Uterus (tissue), 2 donors: ENCODE results near the gene ELF2.

Source experiments
- POLR2A ChIP-seq, 2 donors: fragments of 450-650 bp; IDR thresholded peaks; one replicate each; pipeline ENCODE4 v1.6.1; 2016; ENCODE audit warnings: antibody characterized with exemption in 2 of 2, mild to moderate bottlenecking in 1 of 2, moderate library complexity in 1 of 2
- TF ChIP-seq, protein P1 (sequence below), 4 experiments: fragments of 200-600 bp in 2 of 4; fragments of 450-650 bp in 2 of 4; sonication (generic) in 2 of 4; IDR thresholded peaks; one replicate each; pipeline ENCODE4 v1.5.1; 2016 to 2019; ENCODE audit warnings: antibody characterized with exemption in 4 of 4, mild to moderate bottlenecking in 2 of 4, moderate library complexity in 1 of 4

DNA sequence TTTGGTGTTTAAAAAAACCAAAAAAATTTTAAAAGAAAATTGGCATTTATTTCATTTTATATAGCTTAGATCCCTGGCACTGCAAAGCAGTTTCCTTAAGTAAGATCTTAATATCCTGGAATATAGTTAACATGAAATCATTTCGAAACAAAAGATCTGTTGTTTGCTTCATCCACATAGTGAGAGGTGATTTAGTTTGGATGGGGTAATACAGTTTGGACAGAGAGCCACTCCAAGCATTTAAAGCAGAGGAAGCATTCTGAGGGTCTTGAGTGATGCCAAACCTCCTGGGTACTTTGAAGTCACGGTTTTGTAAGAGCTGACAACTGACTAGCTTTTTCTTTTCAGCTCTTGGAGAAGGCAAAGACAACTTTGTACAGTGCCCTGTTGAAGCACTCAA is 132.7 kb downstream of the ELF2 start:
- TF ChIP-seq, protein P1, sequence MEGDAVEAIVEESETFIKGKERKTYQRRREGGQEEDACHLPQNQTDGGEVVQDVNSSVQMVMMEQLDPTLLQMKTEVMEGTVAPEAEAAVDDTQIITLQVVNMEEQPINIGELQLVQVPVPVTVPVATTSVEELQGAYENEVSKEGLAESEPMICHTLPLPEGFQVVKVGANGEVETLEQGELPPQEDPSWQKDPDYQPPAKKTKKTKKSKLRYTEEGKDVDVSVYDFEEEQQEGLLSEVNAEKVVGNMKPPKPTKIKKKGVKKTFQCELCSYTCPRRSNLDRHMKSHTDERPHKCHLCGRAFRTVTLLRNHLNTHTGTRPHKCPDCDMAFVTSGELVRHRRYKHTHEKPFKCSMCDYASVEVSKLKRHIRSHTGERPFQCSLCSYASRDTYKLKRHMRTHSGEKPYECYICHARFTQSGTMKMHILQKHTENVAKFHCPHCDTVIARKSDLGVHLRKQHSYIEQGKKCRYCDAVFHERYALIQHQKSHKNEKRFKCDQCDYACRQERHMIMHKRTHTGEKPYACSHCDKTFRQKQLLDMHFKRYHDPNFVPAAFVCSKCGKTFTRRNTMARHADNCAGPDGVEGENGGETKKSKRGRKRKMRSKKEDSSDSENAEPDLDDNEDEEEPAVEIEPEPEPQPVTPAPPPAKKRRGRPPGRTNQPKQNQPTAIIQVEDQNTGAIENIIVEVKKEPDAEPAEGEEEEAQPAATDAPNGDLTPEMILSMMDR (IDR thresholded peaks at IDR 0.05): no peak
- TF ChIP-seq POLR2A (IDR thresholded peaks at IDR 0.05): no peak
